ENCODE results near the gene SFTPB.
"Not testable (repeated sequence)": the region's sequence is repeated elsewhere in the genome, so short reads cannot be mapped to it uniquely, and the experiment has no call there.

DNA sequence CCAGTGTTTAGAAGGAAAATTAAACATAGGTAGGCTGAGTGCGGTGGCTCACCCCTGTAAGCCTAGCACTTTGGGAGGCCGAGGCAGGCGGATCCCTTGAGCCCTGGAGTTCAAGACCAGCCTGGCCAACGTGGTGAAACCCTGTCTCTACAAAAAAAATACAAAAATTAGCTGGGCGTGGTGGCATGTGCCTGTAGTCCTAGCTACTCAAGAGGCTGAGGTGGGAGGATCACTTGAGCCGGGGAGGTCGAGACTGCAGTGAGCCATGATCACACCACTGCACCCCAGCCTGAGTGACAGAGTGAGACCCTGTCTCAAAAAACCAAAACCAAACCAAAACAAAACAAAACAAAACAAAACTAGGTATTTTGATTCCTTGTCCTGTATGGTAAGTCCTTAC lies 46.4 kb upstream of the SFTPB start:
- TF ChIP-seq CTCF, POLR2A (IDR thresholded peaks at IDR 0.05): not testable (repeated sequence)
